NT2/D1 (cell line): ENCODE measurements around the gene KLF7.

ENCODE experiments used
- SUZ12 ChIP-seq: IDR thresholded peaks from 2 replicates; pipeline ENCODE4 v1.6.1; 2011; ENCODE audit not compliant: insufficient read length, insufficient read depth; ENCODE audit errors: extremely low read depth
- ZNF274 ChIP-seq: IDR thresholded peaks from 2 replicates; pipeline ENCODE4 v1.6.1; 2011; ENCODE audit warnings: mild to moderate bottlenecking, low read depth, low read length

GRCh38 chr2:207035875-207036274 is 129.9 kb downstream of the KLF7 start:
- TF ChIP-seq ZNF274 = no peak
- TF ChIP-seq SUZ12 = no peak
